ENCODE results near the gene GPR62. TPM values are rescaled to one million over a fixed set of nuclear protein-coding genes. Genes with fewer than 3 reads are reported as not detected.

The GPR62 gene
- polyA plus RNA-seq, 1 of the 3 experiments (the other 2 are of a cell fraction): 0.02 TPM

- H3K4me1 ChIP-seq (ENCODE audit: control insufficient read depth in 1 of 2, insufficient read depth in 2 of 2, low read depth in 1 of 2, low read length in 1 of 2): no peaks in the 10 kb centered on the region
- no peak for DNase-seq
- no peak for TF ChIP-seq EZH2phosphoT487 (IDR thresholded peaks at IDR 0.05; ENCODE audit: borderline replicate concordance, low read depth)
- no peak for TF ChIP-seq SMC3 (IDR thresholded peaks at IDR 0.05; ENCODE audit: low read depth, low read length)
- TF ChIP-seq SIN3A (IDR thresholded peaks at IDR 0.05; ENCODE audit: borderline replicate concordance, low read depth, low read length): no peak
- TF ChIP-seq NRF1 (IDR thresholded peaks at IDR 0.05; ENCODE audit: low read depth, low read length): no peak
- TF ChIP-seq ELF1 (IDR thresholded peaks at IDR 0.05): no peak
- TF ChIP-seq NFIC (IDR thresholded peaks at IDR 0.05; ENCODE audit: borderline replicate concordance): no peak
- TF ChIP-seq MAX (IDR thresholded peaks at IDR 0.05; ENCODE audit: low read depth): no peak
- TF ChIP-seq RFX5 (IDR thresholded peaks at IDR 0.05; ENCODE audit: low read length): no peak
- TF ChIP-seq GABPA (IDR thresholded peaks at IDR 0.05; ENCODE audit: low read depth): no peak
- no peak for TF ChIP-seq USF1 (IDR thresholded peaks at IDR 0.05; ENCODE audit: borderline replicate concordance, low read depth)
- TF ChIP-seq PBX3 (IDR thresholded peaks at IDR 0.05): no peak
- no peak for TF ChIP-seq MEF2A (IDR thresholded peaks at IDR 0.05; ENCODE audit: borderline replicate concordance, low read depth)
- no peak for TF ChIP-seq FOXM1 (IDR thresholded peaks at IDR 0.05; ENCODE audit: low read depth)
- TF ChIP-seq ZBTB33 (IDR thresholded peaks at IDR 0.05; ENCODE audit: borderline replicate concordance, low read depth): no peak
- H4K20me1 ChIP-seq (ENCODE audit: insufficient read depth): no peaks in the 10 kb centered on the region
- H2AFZ ChIP-seq (ENCODE audit: low read depth): no peak overlapping the region
- H3K36me3 ChIP-seq (replicated peaks in 1 of 2; ENCODE audit: control insufficient read depth in 1 of 2, insufficient read depth in 2 of 2, low read length in 1 of 2): no peaks in the 10 kb centered on the region
- H3K4me2 ChIP-seq: no peak overlapping the region
- no peaks in the 10 kb centered on the region for H3K9me3 ChIP-seq
- no peaks in the 10 kb centered on the region for H3K9me2 ChIP-seq
- no peak overlapping the region for H3K9ac ChIP-seq
- no peak overlapping the region for H3K4me3 ChIP-seq (ENCODE audit: low read depth in 2 of 2, low read length in 1 of 2)
- H3K27me3 ChIP-seq (ENCODE audit: insufficient read depth): peaks cover 5% of the 10 kb centered on the region; the same call in 1 of the 2 replicates
- ChIA-PET CTCF (interaction anchor here (0.9 kb wide), 1 partner anchor 25 kb away, joined by 4 read pairs; the partner anchor contains the start of gene RRP9), POLR2A (no interaction called here)
- no peaks in the 10 kb centered on the region for H3F3A ChIP-seq (replicated peaks; ENCODE audit: insufficient read depth)
- no peaks in the 10 kb centered on the region for H3K79me2 ChIP-seq (ENCODE audit: insufficient read depth)
- no peak overlapping the region for H3K27ac ChIP-seq (ENCODE audit: low read depth in 2 of 2, low read length in 1 of 2)
- WGBS (ENCODE audit: low lambda C conversion rate): 54% methylated on average over 5 of the region's 5 CpGs
Measured at GRCh38 chr3:51916418-51916817, 38.8 kb upstream of the GPR62 start.

GRCh38 chr3:51921081-51921578 is 34.1 kb upstream of the GPR62 start:
- ChIA-PET CTCF (interaction anchor here (2.0 kb wide), 1 partner anchor 202 kb away, joined by 7 read pairs; no protein-coding TSS in a partner anchor), POLR2A (no interaction called here)
- Histone ChIP-seq H3K4me1 (ENCODE audit: control insufficient read depth in 1 of 2, insufficient read depth in 2 of 2, low read depth in 1 of 2, low read length in 1 of 2) (no peaks in the 10 kb centered on the region), H3K79me2 (ENCODE audit: insufficient read depth) (no peaks in the 10 kb centered on the region), H3K4me2 (no peak overlapping the region), H3K4me3 (ENCODE audit: low read depth in 2 of 2, low read length in 1 of 2) (no peak overlapping the region), H4K20me1 (ENCODE audit: insufficient read depth) (no peaks in the 10 kb centered on the region), H3K36me3 (replicated peaks in 1 of 2; ENCODE audit: control insufficient read depth in 1 of 2, insufficient read depth in 2 of 2, low read length in 1 of 2) (no peaks in the 10 kb centered on the region), H3K27me3 (ENCODE audit: insufficient read depth) (peaks cover 2% of the 10 kb centered on the region; the same call in 1 of the 2 replicates), H3K27ac (ENCODE audit: low read depth in 2 of 2, low read length in 1 of 2) (no peak overlapping the region), H3K9me2 (no peaks in the 10 kb centered on the region), H3K9ac (no peak overlapping the region), H3K9me3 (no peaks in the 10 kb centered on the region), H3F3A (replicated peaks; ENCODE audit: insufficient read depth) (no peaks in the 10 kb centered on the region), H2AFZ (ENCODE audit: low read depth) (no peak overlapping the region)
- TF ChIP-seq PBX3 (IDR thresholded peaks at IDR 0.05): no peak
- TF ChIP-seq RAD21 (IDR thresholded peaks at IDR 0.05; ENCODE audit: low read length): no peak
- no peak for DNase-seq
- 65% methylated on average over 11 of the region's 11 CpGs for WGBS (ENCODE audit: low lambda C conversion rate)
